B cell (primary cell): ENCODE results near the gene B3GNT9. TPM values are rescaled to one million over a fixed set of nuclear protein-coding genes. Genes with fewer than 3 reads are reported as not detected.

ENCODE experiments used
- ATAC-seq: fragments of 200-7000 bp; cut with Tn5 transposase; one replicate; pipeline ENCODE4 v1.10.0; 2021; ENCODE audit warnings: low read depth, mild to moderate bottlenecking, moderate number of reproducible peaks, moderate library complexity
- CTCF ChIA-PET: fragments of 350-600 bp; sonication (Branson Sonifier 250); formaldehyde crosslinking; loops from one replicate; lab custom pipeline; 2021; ENCODE audit warnings: antibody characterized with exemption, inconsistent platforms; lab: Charles Lee
- POLR2A ChIA-PET: fragments of 350-600 bp; sonication (Branson Sonifier 250); formaldehyde crosslinking; loops from one replicate; lab custom pipeline; 2021; ENCODE audit warnings: antibody characterized with exemption; lab: Charles Lee
- DNase-seq: peaks from one replicate; pipeline ENCODE4 v3.0.0; 2013
- H2AFZ ChIP-seq: 2 replicates; pipeline ENCODE4 v1.6.1; 2012; ENCODE audit warnings: mild to moderate bottlenecking, low read depth, low read length; ENCODE audit not compliant: insufficient read depth, poor library complexity, severe bottlenecking
- H3K27ac ChIP-seq, 2 donors: 1 replicate in 1 of 2; 2 replicates in 1 of 2; pipeline ENCODE4 v1.5.1; 2012 to 2013; ENCODE audit warnings: low read length in 2 of 2, mild to moderate bottlenecking in 2 of 2, moderate library complexity in 1 of 2
- H3K27me3 ChIP-seq, 4 experiments: fragments of 200-600 bp in 1 of 4; sonication (generic) in 1 of 4; replicated peaks in 1 of 4; 1 replicate in 2 of 4; 2 replicates in 2 of 4; pipeline versions ENCODE4 v1.6.1 to v1.7.0; 2013 to 2016; ENCODE audit warnings: low read length in 3 of 4, mild to moderate bottlenecking in 2 of 4, mixed read lengths in 1 of 4, moderate library complexity in 1 of 4; ENCODE audit not compliant: insufficient read depth in 4 of 4, control insufficient read depth in 3 of 4; ENCODE audit errors: control extremely low read depth in 1 of 4
- H3K36me3 ChIP-seq, 2 experiments: replicated peaks in 1 of 2; 1 replicate in 1 of 2; 2 replicates in 1 of 2; pipeline versions ENCODE4 v1.6.1 to v1.7.1; 2013; ENCODE audit warnings: low read length in 1 of 2; ENCODE audit not compliant: insufficient read depth in 2 of 2, control insufficient read depth in 1 of 2; ENCODE audit errors: control extremely low read depth in 1 of 2, extremely low read depth in 1 of 2
- H3K4me1 ChIP-seq, 2 donors: fragments of 200-600 bp in 1 of 2; sonication (generic) in 1 of 2; 1 replicate in 1 of 2; 2 replicates in 1 of 2; pipeline versions ENCODE4 v1.5.1 to v1.6.1; 2013 to 2017; ENCODE audit warnings: low read length in 2 of 2; ENCODE audit not compliant: control insufficient read depth in 2 of 2, insufficient read depth in 2 of 2
- H3K4me2 ChIP-seq: replicated peaks from 2 replicates; pipeline ENCODE3; 2012; ENCODE audit warnings: mild to moderate bottlenecking, low read depth, low read length; ENCODE audit not compliant: poor library complexity, severe bottlenecking
- H3K4me3 ChIP-seq, 5 experiments: fragments of 200-600 bp in 1 of 5; sonication (generic) in 1 of 5; 1 replicate in 3 of 5; 2 replicates in 2 of 5; pipeline versions ENCODE4 v1.5.1 to v1.7.0; 2011 to 2016; ENCODE audit warnings: low read length in 4 of 5, mild to moderate bottlenecking in 4 of 5, low read depth in 2 of 5, control low read depth in 1 of 5, moderate library complexity in 1 of 5; ENCODE audit not compliant: insufficient read depth in 1 of 5; ENCODE audit errors: control extremely low read depth in 1 of 5, extremely low read depth in 1 of 5
- H3K79me2 ChIP-seq: fragments of 200-600 bp; sonication (generic); one replicate; pipeline ENCODE4 v1.6.0; 2016; ENCODE audit warnings: low read length; ENCODE audit not compliant: control insufficient read depth, insufficient read depth
- H3K9ac ChIP-seq: fragments of 200-600 bp; sonication (generic); 2 replicates; pipeline ENCODE4 v1.6.1; 2017; ENCODE audit warnings: mild to moderate bottlenecking, low read length, moderate library complexity
- H3K9me3 ChIP-seq, 3 donors: one replicate each; pipeline versions ENCODE4 v1.6.1 to v1.7.1; 2013; ENCODE audit warnings: low read length in 2 of 3; ENCODE audit not compliant: control insufficient read depth in 2 of 3, insufficient read depth in 1 of 3; ENCODE audit errors: control extremely low read depth in 1 of 3
- H4K20me1 ChIP-seq: 2 replicates; pipeline ENCODE4 v1.6.0; 2012; ENCODE audit warnings: mild to moderate bottlenecking, low read length; ENCODE audit not compliant: insufficient read depth, control insufficient read depth, poor library complexity, severe bottlenecking
- H3K27ac Mint-ChIP-seq: one replicate; pipeline ENCODE4 v1.8.0; 2021; ENCODE audit warnings: mixed read lengths
- H3K27me3 Mint-ChIP-seq: one replicate; pipeline ENCODE4 v1.8.0; 2021; ENCODE audit warnings: mixed read lengths
- H3K4me1 Mint-ChIP-seq: one replicate; pipeline ENCODE4 v1.8.0; 2021; ENCODE audit warnings: mixed read lengths
- H3K4me3 Mint-ChIP-seq: one replicate; pipeline ENCODE4 v1.8.0; 2021; ENCODE audit warnings: mixed read lengths
- H3K9me3 Mint-ChIP-seq: one replicate; pipeline ENCODE4 v1.8.0; 2022; ENCODE audit warnings: mixed read lengths; ENCODE audit not compliant: insufficient read depth
- CTCF ChIP-seq: fragments of 200-600 bp; IDR thresholded peaks from one replicate; pipeline ENCODE4 v1.8.0; 2022; ENCODE audit warnings: antibody characterized with exemption, mild to moderate bottlenecking
- EZH2 ChIP-seq: IDR thresholded peaks from 2 replicates; pipeline ENCODE4 v1.6.1; 2012; ENCODE audit warnings: borderline replicate concordance, low read depth, mild to moderate bottlenecking, moderate library complexity, low read length; ENCODE audit not compliant: insufficient read depth, poor library complexity, severe bottlenecking
- WGBS: methylation state at CpG from one replicate; pipeline ENCODE4 v1.1.5; 2013; ENCODE audit warnings: missing lambda C conversion rate; ENCODE audit not compliant: insufficient coverage; 5-methylcytosine and 5-hydroxymethylcytosine counted together
- intact Hi-C: fragments of 100-400 bp; cut with micrococcal nuclease; formaldehyde crosslinking; loops from one replicate; pipeline ENCODE4 v1.10.0; 2022
- polyA plus RNA-seq: library from polyadenylated mRNA; depleted of rRNA; stranded (reverse); fragments of >200 nt; gene quantifications from 2 replicates; pipeline ENCODE4 v1.2.3, GENCODE V29; 2012
- total RNA-seq, 2 donors: library from RNA; stranded (reverse); fragments of 120-200 nt in 1 of 2; gene quantifications; 1 replicate in 1 of 2; 2 replicates in 1 of 2; pipeline versions ENCODE4 v1.2.3 to v1.2.4, GENCODE V29; 2013 to 2022

The B3GNT9 gene
- total and polyA plus RNA-seq, 2 donors (not counting 1 experiment from before 2014, with no cell fraction given), result 1.6 to 2.5 TPM

DNA sequence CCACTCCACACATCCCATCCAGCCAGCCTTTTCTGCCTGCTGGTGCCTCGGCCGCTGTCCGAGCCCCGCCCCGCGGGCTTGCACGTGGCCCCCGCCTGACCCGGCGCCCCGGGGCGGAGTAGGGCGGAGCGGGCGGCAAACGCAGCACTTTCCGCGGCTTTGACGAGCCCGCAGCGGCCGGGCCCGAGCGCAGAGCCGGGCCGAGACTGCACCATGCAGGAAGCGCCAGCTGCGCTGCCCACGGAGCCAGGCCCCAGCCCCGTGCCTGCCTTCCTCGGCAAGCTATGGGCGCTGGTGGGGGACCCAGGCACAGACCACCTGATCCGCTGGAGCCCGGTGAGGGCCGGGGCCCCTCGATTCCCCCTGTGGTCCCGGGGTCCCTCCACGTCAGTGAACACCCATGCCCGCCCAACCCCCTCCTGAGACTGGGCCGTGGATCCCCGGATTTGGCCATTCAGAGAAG, 13.8 kb upstream of the B3GNT9 start, which contains the start of gene HSF4:
HSF4 (plus strand) TSS at position 147 of the 463 bp plus-strand sequence; CDS start at position 214, 67 bp downstream.
- intact Hi-C loops, result no loop called here
- peaks cover 54 to 59% of the 10 kb centered on the region in 2 donors for H3K4me1 ChIP-seq
- TF ChIP-seq CTCF (no peak), EZH2 (peak; percentile 7)

DNA sequence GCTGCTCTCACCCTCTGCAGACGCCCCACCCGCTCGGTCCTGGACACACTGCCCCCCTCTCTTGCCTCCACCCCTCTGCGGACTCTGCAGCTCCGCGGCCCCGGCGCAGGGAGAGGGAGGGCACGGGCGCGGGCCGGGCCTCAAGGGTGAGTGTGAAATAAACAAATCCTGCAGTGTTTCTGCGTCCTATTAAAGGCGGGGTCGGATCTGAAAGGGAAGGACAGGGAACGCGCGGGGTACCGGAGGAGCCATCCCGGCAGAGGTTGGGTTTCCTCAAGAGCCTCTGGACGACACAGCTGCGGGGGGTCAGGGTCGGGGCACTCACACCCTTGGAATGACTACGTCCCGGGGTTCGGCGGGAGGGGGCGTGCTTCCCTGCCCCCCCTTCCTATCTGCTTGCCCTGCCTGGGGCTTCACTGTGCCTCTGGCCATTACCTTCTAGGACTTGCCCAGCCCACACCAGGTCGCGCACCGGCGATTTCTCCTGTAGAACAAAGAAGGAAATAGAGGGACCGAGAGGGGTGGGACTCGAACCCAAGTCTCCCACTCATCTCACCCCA, 13.3 kb upstream of the B3GNT9 start:
- no peak overlapping the region for H3K27ac Mint-ChIP-seq
- H3K36me3 ChIP-seq, result no peaks in the 10 kb centered on the region
- 2% methylated on average over 23 of the region's 34 CpGs for WGBS
- DNase-seq (peak; percentile 41), ATAC-seq (no peak)
- peak overlapping the region; percentile 42 for H3K9ac ChIP-seq
- no peaks in the 10 kb centered on the region for H3K9me3 Mint-ChIP-seq
- peaks cover 20% of the 10 kb centered on the region for H4K20me1 ChIP-seq
- peaks cover 42% of the 10 kb centered on the region for H3K4me1 Mint-ChIP-seq
- no peak for TF ChIP-seq CTCF
- TF ChIP-seq EZH2, result peak; percentile 62
- peaks cover 0 to 45% (median 0%) of the 10 kb centered on the region in 3 donors for H3K9me3 ChIP-seq
- POLR2A ChIA-PET, result no interaction called here
- peaks cover 45% of the 10 kb centered on the region for H3K27me3 Mint-ChIP-seq
- H3K4me3 ChIP-seq, result peak overlapping the region in 3 of 5 experiments; percentile 8 to 44 (median 21)
- peak overlapping the region; percentile 78 for H3K4me2 ChIP-seq
- no peak overlapping the region for H3K27ac ChIP-seq
- intact Hi-C loops, result no loop called here
- H3K4me3 Mint-ChIP-seq, result peak overlapping the region; percentile 76
- CTCF ChIA-PET, result interaction anchor here (1.2 to 2.5 kb wide), 3 partner anchors 9 to 21 kb away, joined by 4 to 11 read pairs (median 5); no protein-coding TSS in a partner anchor
- peak overlapping the region; percentile 49 for H2AFZ ChIP-seq
- peaks cover 0 to 83% (median 49%) of the 10 kb centered on the region in 4 experiments for H3K27me3 ChIP-seq
- H3K79me2 ChIP-seq, result no peaks in the 10 kb centered on the region
- H3K4me1 ChIP-seq, result peaks cover 53 to 56% of the 10 kb centered on the region in 2 donors

More for the DNA sequence above, 13.8 kb upstream of the B3GNT9 start, which contains the start of gene HSF4:
- peaks cover 38% of the 10 kb centered on the region for H3K4me1 Mint-ChIP-seq
- Histone ChIP-seq H3K4me3 (peak within 1 kb of the TSS in 4 of 5 experiments; percentile 8 to 44 (median 30)), H4K20me1 (peaks cover 20% of the 10 kb centered on the region), H3K9ac (peak within 1 kb of the TSS; percentile 42), H3K79me2 (no peaks in the 10 kb centered on the region), H3K27ac (no peak within 1 kb of the TSS), H2AFZ (peak within 1 kb of the TSS; percentile 49), H3K27me3 (peaks cover 0 to 88% (median 55%) of the 10 kb centered on the region in 4 experiments), H3K36me3 (no peaks in the 10 kb centered on the region), H3K9me3 (peaks cover 0 to 50% (median 0%) of the 10 kb centered on the region in 3 donors), H3K4me2 (peak within 1 kb of the TSS; percentile 78)
- ATAC-seq (no peak), DNase-seq (peak; percentile 47)
- H3K4me3 Mint-ChIP-seq, result peak within 1 kb of the TSS; percentile 76
- ChIA-PET POLR2A (no interaction called here), CTCF (interaction anchor here (0.6 to 0.8 kb wide), 2 partner anchors 10 to 564 kb away, joined by 3 read pairs; no protein-coding TSS in a partner anchor)
- peaks cover 50% of the 10 kb centered on the region for H3K27me3 Mint-ChIP-seq
- H3K9me3 Mint-ChIP-seq, result no peaks in the 10 kb centered on the region
- WGBS, result 2% methylated on average over 37 of the region's 41 CpGs
- no peak within 1 kb of the TSS for H3K27ac Mint-ChIP-seq
